Nucleus accumbens (tissue), 56 donors: Measurements from ENCODE around the gene TPST1.
"Not testable (repeated sequence)": the region's sequence is repeated elsewhere in the genome, so short reads cannot be mapped to it uniquely, and the experiment has no call there.

Experiments used
- DNase-seq, 56 donors: peaks; one replicate each; lab custom pipeline; 2025; lab: John Stamatoyannopoulos, UW

The TPST1 gene

GRCh38 chr7:66374141-66374840, 169.2 kb downstream of the TPST1 start:
- DNase-seq = not testable (repeated sequence)

- DNase-seq = no peak
These were observed 171.3 kb downstream of the TPST1 start for GRCh38 chr7:66376264-66376945.

- no peak for DNase-seq
These were observed 171.9 kb downstream of the TPST1 start for GRCh38 chr7:66377045-66377444.

- DNase-seq = no peak
These were observed 172.6 kb downstream of the TPST1 start for GRCh38 chr7:66377714-66378113.

- DNase-seq = no peak
These were observed 174.5 kb downstream of the TPST1 start for GRCh38 chr7:66379542-66380160.

GRCh38 chr7:66380272-66380888, 175.2 kb downstream of the TPST1 start:
- no peak for DNase-seq

- DNase-seq = not testable (repeated sequence)
These were observed 177.2 kb downstream of the TPST1 start for GRCh38 chr7:66382182-66382923.

GRCh38 chr7:66385191-66385905, 180.2 kb downstream of the TPST1 start:
- DNase-seq = not testable (repeated sequence)

GRCh38 chr7:66395128-66395571, 190.0 kb downstream of the TPST1 start:
- DNase-seq = not testable (repeated sequence)

- DNase-seq = not testable (repeated sequence)
These were observed 190.9 kb downstream of the TPST1 start for GRCh38 chr7:66396052-66396451.

GRCh38 chr7:66398841-66399240, 193.7 kb downstream of the TPST1 start:
- peak in 11 of 56 donors; percentile 2 to 31 (median 11) for DNase-seq

GRCh38 chr7:66399566-66399965, 194.4 kb downstream of the TPST1 start:
- DNase-seq = no peak

- DNase-seq = no peak
These were observed 195.3 kb downstream of the TPST1 start for GRCh38 chr7:66400400-66400799.

- not testable (repeated sequence) for DNase-seq
These were observed 196.0 kb downstream of the TPST1 start for GRCh38 chr7:66401126-66401525.

GRCh38 chr7:66401932-66402331, 196.8 kb downstream of the TPST1 start:
- DNase-seq = not testable (repeated sequence)

- no peak for DNase-seq
These were observed 198.4 kb downstream of the TPST1 start for GRCh38 chr7:66403564-66403963.

GRCh38 chr7:66409493-66409892, 204.4 kb downstream of the TPST1 start:
- DNase-seq = no peak
